GM12892 (cell line): ENCODE measurements around the gene SLC4A2.

Experiments used
- DNase-seq: peaks from one replicate; pipeline ENCODE4 v3.0.0; 2011; ENCODE audit not compliant: insufficient read length
- FAIRE-seq: peaks from 2 replicates; lab custom pipeline; 2011; peaks lifted over from hg19 to GRCh38; lab: Jason Lieb, UNC
- POLR2A ChIP-seq: IDR thresholded peaks from 2 replicates; pipeline ENCODE4 v1.6.1; 2011; ENCODE audit warnings: low read depth, low read length, control low read depth
- POLR2AphosphoS5 ChIP-seq: IDR thresholded peaks from 2 replicates; pipeline ENCODE4 v1.6.1; 2011; ENCODE audit warnings: low read depth, low read length, control low read depth
- TAF1 ChIP-seq: IDR thresholded peaks from 2 replicates; pipeline ENCODE4 v1.6.1; 2011; ENCODE audit warnings: low read depth, mild to moderate bottlenecking, control low read depth, low read length, borderline replicate concordance

SLC4A2 gene

DNA sequence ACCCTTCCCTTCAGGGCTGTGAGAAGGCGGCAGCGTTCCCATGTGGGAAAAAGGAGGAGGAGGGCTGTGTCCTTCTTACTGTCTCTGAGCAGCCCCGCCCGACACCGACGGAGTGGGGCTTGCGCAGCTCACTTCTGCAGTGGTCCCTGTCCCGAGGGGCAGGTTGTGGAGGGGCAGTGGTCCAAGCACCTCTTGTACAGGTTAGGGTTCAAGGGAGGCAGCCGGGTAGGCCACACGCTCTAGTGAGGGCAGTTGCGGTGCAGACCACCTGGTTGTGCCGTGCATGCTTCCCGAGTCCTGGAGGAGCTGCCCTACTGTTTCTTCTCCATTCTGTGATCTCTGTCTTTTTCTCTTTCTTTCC lies 59.6 kb downstream of the SLC4A2 start:
- no peak for FAIRE-seq
- TF ChIP-seq POLR2AphosphoS5 (no peak), TAF1 (no peak), POLR2A (no peak)
- no peak for DNase-seq

- TF ChIP-seq POLR2AphosphoS5: no peak
- TF ChIP-seq TAF1: no peak
- no peak for TF ChIP-seq POLR2A
- no peak for FAIRE-seq
- DNase-seq: no peak
These were observed 60.5 kb downstream of the SLC4A2 start for GRCh38 chr7:151119902-151120301.

- DNase-seq (no peak), FAIRE-seq (no peak)
These were observed 61.5 kb downstream of the SLC4A2 start for GRCh38 chr7:151120896-151121295.

DNA sequence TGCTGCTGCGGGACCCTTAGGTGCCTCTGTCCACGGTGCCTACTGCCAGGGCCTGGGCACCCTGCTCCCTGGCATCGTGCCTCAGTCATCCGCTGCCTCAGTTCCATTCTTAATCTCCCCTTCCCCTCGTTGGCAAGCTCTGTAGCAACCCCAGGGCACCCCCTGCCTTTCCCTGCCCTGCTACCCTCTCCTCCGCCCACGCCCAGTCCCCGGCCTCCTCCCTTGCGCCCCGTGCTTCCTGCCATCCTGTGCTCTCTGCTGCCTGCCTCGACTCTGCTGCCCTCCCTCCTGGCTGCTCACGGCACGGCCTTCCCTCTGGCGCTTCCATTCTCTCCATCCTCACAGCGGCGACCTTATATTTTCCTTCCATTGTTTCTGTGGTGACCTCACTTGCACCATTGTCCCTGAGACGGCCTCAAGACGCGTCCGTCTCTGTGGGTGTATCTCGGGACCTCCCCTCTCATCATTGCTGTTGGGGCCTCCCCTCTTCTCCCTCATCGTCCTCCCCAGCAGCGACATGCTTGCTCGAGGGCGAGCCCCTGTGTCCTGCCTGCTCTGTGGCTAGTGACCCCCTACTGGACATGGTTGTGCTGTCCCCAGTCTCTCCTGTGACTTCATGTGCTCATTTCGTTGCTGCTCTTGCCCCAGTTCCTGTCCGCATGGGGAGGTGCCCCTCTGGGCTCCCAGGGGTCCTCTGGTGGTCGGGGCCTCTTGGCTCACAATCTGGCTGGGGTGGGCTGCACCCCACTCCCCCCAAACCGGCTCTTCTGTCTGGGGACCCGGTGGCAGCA lies 62.2 kb downstream of the SLC4A2 start:
- DNase-seq (no peak), FAIRE-seq (no peak)
- TF ChIP-seq POLR2A (no peak), TAF1 (no peak), POLR2AphosphoS5 (no peak)

More at GRCh38 chr7:151120896-151121295, 61.5 kb downstream of the SLC4A2 start:
- TF ChIP-seq TAF1: no peak
- no peak for TF ChIP-seq POLR2AphosphoS5
- no peak for TF ChIP-seq POLR2A

- FAIRE-seq: no peak
- no peak for DNase-seq
These were observed 62.9 kb downstream of the SLC4A2 start for GRCh38 chr7:151122276-151122675.

GRCh38 chr7:151122796-151123157 lies 63.4 kb downstream of the SLC4A2 start:
- TF ChIP-seq POLR2AphosphoS5 (no peak), POLR2A (no peak), TAF1 (no peak)
- FAIRE-seq: no peak
- no peak for DNase-seq

More at GRCh38 chr7:151122276-151122675, 62.9 kb downstream of the SLC4A2 start:
- TF ChIP-seq POLR2A: no peak
- no peak for TF ChIP-seq POLR2AphosphoS5
- no peak for TF ChIP-seq TAF1

GRCh38 chr7:151123158-151123821 lies 63.9 kb downstream of the SLC4A2 start:
- DNase-seq: no peak
- TF ChIP-seq TAF1: no peak
- no peak for TF ChIP-seq POLR2AphosphoS5
- TF ChIP-seq POLR2A: no peak
- FAIRE-seq: no peak

DNA sequence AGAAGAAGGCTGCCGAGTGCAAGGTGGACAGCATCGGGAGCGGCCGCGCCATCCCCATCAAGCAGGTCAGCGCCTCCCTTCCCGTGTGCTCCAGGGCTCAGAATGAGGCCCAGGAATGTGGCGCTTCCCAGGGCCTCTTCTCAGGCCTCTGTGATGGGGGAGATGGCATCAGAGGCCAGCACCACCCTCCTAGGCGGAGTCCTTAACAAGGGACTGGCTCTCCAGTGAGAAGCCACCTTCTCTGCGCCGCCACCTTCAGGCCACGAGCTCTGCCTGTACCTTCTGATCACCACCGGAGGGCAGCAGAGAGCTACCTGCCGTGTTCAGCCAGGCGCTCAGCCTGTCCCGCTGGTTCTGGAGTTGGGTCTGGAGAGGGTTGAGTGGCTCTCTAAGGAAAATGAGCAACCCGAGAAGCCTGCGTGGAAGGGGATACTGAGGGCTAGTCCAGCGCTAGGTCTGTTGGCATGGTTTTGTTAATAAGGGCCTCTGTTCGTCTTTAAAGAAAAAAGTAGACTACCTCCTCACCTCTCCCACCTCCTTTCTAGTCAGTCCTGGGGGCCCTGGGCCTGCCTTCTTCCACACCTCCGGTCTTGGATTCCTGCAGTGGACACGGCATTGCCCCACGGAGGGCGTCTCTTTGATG lies 64.6 kb downstream of the SLC4A2 start:
- FAIRE-seq (peak; percentile 90), DNase-seq (peak; percentile 98)
- no peak for TF ChIP-seq TAF1
- TF ChIP-seq POLR2AphosphoS5: no peak
- TF ChIP-seq POLR2A: no peak

GRCh38 chr7:151124481-151124880 lies 65.1 kb downstream of the SLC4A2 start:
- no peak for DNase-seq
- TF ChIP-seq TAF1 (no peak), POLR2A (no peak), POLR2AphosphoS5 (no peak)
- FAIRE-seq: no peak

- no peak for DNase-seq
- TF ChIP-seq POLR2AphosphoS5 (no peak), POLR2A (no peak), TAF1 (no peak)
- no peak for FAIRE-seq
These were observed 65.6 kb downstream of the SLC4A2 start for GRCh38 chr7:151124899-151125399.

DNA sequence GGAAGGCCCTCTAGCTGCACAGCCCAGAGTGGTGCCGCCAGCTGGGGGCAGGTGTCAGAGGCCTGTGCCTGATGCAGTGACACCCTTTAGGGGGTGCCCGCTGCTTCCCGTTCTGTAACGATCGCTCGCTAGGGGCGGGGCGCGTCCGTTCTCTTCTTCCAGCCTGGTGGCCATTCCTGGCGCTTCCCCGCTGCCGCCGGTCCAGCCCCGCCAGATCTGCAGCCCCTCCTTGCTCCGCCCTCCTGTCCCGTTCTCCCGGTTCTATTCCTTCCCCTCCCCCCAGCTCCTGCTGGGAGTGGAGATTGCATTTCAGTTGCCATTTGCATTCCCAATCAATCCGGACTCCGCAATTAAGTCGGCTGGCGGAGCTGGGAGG lies 66.1 kb downstream of the SLC4A2 start:
- FAIRE-seq (no peak), DNase-seq (no peak)
- no peak for TF ChIP-seq POLR2A
